Measurements from ENCODE around the gene NPRL2. TPM values are rescaled to one million over a fixed set of nuclear protein-coding genes. Genes with fewer than 3 reads are reported as not detected.

NPRL2 gene
- total RNA-seq, 2 donors from 2014 or later, result 22.8 to 32.1 TPM

- Histone ChIP-seq H3K27ac (peak overlapping the region in 1 of 2 donors; percentile 95), H3K27me3 (replicated peaks; ENCODE audit: insufficient read depth) (no peaks in the 10 kb centered on the region), H3K9me3 (no peaks in the 10 kb centered on the region), H3K4me1 (replicated peaks) (peaks cover 26% of the 10 kb centered on the region), H3K36me3 (no peaks in the 10 kb centered on the region), H3K4me3 (no peak overlapping the region)
- no peak for TF ChIP-seq POLR2AphosphoS5 (IDR thresholded peaks at IDR 0.05)
- no peak for TF ChIP-seq POLR2A (IDR thresholded peaks at IDR 0.05)
- no peak for TF ChIP-seq CTCF (IDR thresholded peaks at IDR 0.05)
- 82% methylated on average over 5 of the region's 5 CpGs for WGBS
- intact Hi-C loops (cut with DNase I), result no loop called here
- DNase-seq (ENCODE audit: low spot score), result no peak
These were observed 11.6 kb downstream of the NPRL2 start for GRCh38 chr3:50338965-50339364.

GRCh38 chr3:50337175-50337861 is 13.3 kb downstream of the NPRL2 start:
- WGBS, result under 1% methylated on average over 76 of the region's 79 CpGs
- Histone ChIP-seq H3K9me3 (no peaks in the 10 kb centered on the region), H3K36me3 (no peaks in the 10 kb centered on the region), H3K27me3 (replicated peaks; ENCODE audit: insufficient read depth) (no peaks in the 10 kb centered on the region), H3K27ac (peak overlapping the region; percentile 93 to 95), H3K4me3 (peak overlapping the region; percentile 64 to 78), H3K4me1 (replicated peaks) (peaks cover 34% of the 10 kb centered on the region)
- TF ChIP-seq POLR2AphosphoS5 (IDR thresholded peaks at IDR 0.05), result peak; percentile 98
- TF ChIP-seq POLR2A (IDR thresholded peaks at IDR 0.05), result peak; percentile 97
- no peak for TF ChIP-seq CTCF (IDR thresholded peaks at IDR 0.05)
- intact Hi-C loops (cut with DNase I), result no loop called here
- DNase-seq (ENCODE audit: low spot score), result peak; percentile 99

- TF ChIP-seq POLR2A (IDR thresholded peaks at IDR 0.05) (no peak), CTCF (IDR thresholded peaks at IDR 0.05) (peak in 2 of 4 experiments; percentile 13 to 14), POLR2AphosphoS5 (IDR thresholded peaks at IDR 0.05) (peak; percentile 17)
- intact Hi-C loops (cut with DNase I), result no loop called here
- Histone ChIP-seq H3K9me3 (no peaks in the 10 kb centered on the region), H3K4me1 (replicated peaks) (peaks cover 34% of the 10 kb centered on the region), H3K36me3 (peaks cover 0 to 3% of the 10 kb centered on the region in 2 donors), H3K27me3 (replicated peaks; ENCODE audit: insufficient read depth) (no peaks in the 10 kb centered on the region), H3K27ac (peak overlapping the region; percentile 93 to 95), H3K4me3 (peak overlapping the region; percentile 64 to 78)
- no peak for DNase-seq (ENCODE audit: low spot score)
- 0% methylated on average over 20 of the region's 31 CpGs for WGBS
These were observed 14.0 kb downstream of the NPRL2 start for GRCh38 chr3:50336452-50337174.

GRCh38 chr3:50334339-50335075 is 16.1 kb downstream of the NPRL2 start:
- H3K27me3 ChIP-seq (replicated peaks; ENCODE audit: insufficient read depth), result no peaks in the 10 kb centered on the region
- H3K9me3 ChIP-seq, result no peaks in the 10 kb centered on the region
- peak overlapping the region; percentile 93 to 95 for H3K27ac ChIP-seq
- WGBS, result 56% methylated on average over 5 of the region's 5 CpGs
- peak; percentile 77 for DNase-seq (ENCODE audit: low spot score)
- intact Hi-C loops (cut with DNase I), result no loop called here
- peaks cover 34% of the 10 kb centered on the region for H3K4me1 ChIP-seq (replicated peaks)
- TF ChIP-seq POLR2AphosphoS5 (IDR thresholded peaks at IDR 0.05), result peak; percentile 74
- no peak for TF ChIP-seq POLR2A (IDR thresholded peaks at IDR 0.05)
- no peak overlapping the region for H3K4me3 ChIP-seq
- H3K36me3 ChIP-seq, result peaks cover 8 to 13% of the 10 kb centered on the region in 2 donors

- WGBS, result 66% methylated on average over 12 of the region's 12 CpGs
- peaks cover 34% of the 10 kb centered on the region for H3K4me1 ChIP-seq (replicated peaks)
These were observed 16.7 kb downstream of the NPRL2 start for GRCh38 chr3:50333744-50334328.

More at GRCh38 chr3:50333744-50334328, 16.7 kb downstream of the NPRL2 start:
- peak overlapping the region; percentile 93 to 95 for H3K27ac ChIP-seq
- peaks cover 8 to 13% of the 10 kb centered on the region in 2 donors for H3K36me3 ChIP-seq
- intact Hi-C loops (cut with DNase I), result no loop called here
- DNase-seq (ENCODE audit: low spot score), result no peak
- TF ChIP-seq POLR2A (IDR thresholded peaks at IDR 0.05), result no peak
- TF ChIP-seq POLR2AphosphoS5 (IDR thresholded peaks at IDR 0.05), result no peak
- no peak for TF ChIP-seq CTCF (IDR thresholded peaks at IDR 0.05)
- H3K27me3 ChIP-seq (replicated peaks; ENCODE audit: insufficient read depth), result no peaks in the 10 kb centered on the region
- no peaks in the 10 kb centered on the region for H3K9me3 ChIP-seq
- H3K4me3 ChIP-seq, result no peak overlapping the region

Measured in prostate gland (tissue), 2 donors.